ENCODE measurements around the gene RARS1.

The RARS1 gene

GRCh38 chr5:168563959-168564358 is 77.7 kb downstream of the RARS1 start:
- peak; percentile 33 for FAIRE-seq

DNA sequence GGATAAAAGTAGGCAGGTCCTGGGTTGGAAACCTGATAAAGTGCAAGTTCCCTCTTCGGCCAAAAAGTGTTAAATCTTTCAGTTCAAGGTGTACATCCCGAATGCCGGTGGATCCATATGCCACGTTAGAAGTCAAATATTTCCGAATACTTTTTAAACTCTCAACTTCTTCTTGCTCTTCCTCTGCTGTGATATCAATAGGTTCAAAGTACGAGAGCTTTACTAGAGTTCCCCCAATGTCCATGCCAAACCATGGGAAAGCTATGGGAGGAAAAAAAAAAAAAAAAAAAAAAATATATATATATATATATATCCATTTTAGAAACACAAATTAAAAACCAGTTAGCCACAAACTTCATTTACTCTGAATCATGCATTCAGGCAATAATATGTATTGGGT is 82.5 kb downstream of the RARS1 start:
- FAIRE-seq = no peak
